Epithelial cell of proximal tubule (primary cell): Measurements from ENCODE around the gene ARF1. TPM values are rescaled to one million over a fixed set of nuclear protein-coding genes. Genes with fewer than 3 reads are reported as not detected.

Experiments
- DNase-seq: peaks from one replicate; pipeline ENCODE4 v3.0.0-alpha.2; 2011; ENCODE audit warnings: low read depth
- H3K4me3 ChIP-seq: 2 replicates; pipeline ENCODE4 v1.5.1; 2011; ENCODE audit warnings: low read depth, mild to moderate bottlenecking, low read length
- total RNA-seq: library from RNA; depleted of rRNA; stranded (reverse); fragments of >200 nt; gene quantifications from 2 replicates; pipeline ENCODE4 v1.2.3, GENCODE V29; 2015
- TF ChIP-seq, protein P1 (sequence below): conservative IDR thresholded peaks from 2 replicates; pipeline ENCODE4 v1.5.1; 2012; ENCODE audit warnings: low read depth, mild to moderate bottlenecking, low read length

Gene ARF1
- total RNA-seq, 1 donor from 2014 or later = 303 TPM

DNA sequence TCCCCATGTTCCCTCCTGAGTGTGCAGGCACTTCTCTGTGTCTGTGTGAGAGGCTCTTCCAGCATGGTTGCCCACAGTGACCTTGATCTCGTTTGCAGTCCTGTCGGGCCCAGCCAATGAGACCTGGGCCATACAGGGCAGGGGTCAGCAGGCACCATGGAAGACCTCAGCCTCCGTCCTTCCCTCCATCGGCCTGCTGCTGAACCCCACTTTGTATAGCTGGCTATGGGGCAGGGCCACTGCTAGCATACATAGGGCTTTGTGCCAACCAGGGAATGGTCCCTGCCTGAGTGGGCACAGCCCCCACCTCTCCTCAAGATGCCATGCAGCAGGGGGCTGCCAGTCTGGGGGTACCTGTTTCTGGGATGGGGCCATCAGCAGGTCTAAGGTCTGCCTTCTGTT is 16.8 kb downstream of the ARF1 start:
- TF ChIP-seq, protein P1, sequence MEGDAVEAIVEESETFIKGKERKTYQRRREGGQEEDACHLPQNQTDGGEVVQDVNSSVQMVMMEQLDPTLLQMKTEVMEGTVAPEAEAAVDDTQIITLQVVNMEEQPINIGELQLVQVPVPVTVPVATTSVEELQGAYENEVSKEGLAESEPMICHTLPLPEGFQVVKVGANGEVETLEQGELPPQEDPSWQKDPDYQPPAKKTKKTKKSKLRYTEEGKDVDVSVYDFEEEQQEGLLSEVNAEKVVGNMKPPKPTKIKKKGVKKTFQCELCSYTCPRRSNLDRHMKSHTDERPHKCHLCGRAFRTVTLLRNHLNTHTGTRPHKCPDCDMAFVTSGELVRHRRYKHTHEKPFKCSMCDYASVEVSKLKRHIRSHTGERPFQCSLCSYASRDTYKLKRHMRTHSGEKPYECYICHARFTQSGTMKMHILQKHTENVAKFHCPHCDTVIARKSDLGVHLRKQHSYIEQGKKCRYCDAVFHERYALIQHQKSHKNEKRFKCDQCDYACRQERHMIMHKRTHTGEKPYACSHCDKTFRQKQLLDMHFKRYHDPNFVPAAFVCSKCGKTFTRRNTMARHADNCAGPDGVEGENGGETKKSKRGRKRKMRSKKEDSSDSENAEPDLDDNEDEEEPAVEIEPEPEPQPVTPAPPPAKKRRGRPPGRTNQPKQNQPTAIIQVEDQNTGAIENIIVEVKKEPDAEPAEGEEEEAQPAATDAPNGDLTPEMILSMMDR = no peak
- DNase-seq = no peak
- no peak overlapping the region for H3K4me3 ChIP-seq

GRCh38 chr1:228100822-228101613 is 18.5 kb downstream of the ARF1 start:
- DNase-seq = no peak
- TF ChIP-seq, protein P1 = no peak
- H3K4me3 ChIP-seq = peak overlapping the region; percentile 89

DNA sequence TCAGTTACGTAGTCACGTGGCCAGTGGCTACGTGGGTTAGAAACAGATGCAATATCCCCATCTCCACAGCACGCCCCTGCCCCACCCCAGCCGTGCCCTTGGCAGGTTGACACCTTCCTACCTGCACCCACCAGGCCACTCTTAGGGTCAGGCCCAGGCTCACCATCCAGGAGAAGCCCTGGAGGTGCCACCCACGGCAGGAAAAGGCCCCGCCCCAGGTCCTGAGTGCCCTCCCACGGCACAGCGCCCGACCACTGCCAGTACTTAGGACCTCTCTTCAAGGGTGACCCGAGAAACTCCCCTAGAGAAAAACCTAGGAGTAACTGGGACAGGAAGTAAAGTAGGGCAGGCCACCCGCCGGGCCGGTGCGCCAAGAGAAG is 19.1 kb downstream of the ARF1 start:
- TF ChIP-seq, protein P1 = no peak
- no peak for DNase-seq
- H3K4me3 ChIP-seq = peak overlapping the region; percentile 89

GRCh38 chr1:228101994-228102790 is 19.7 kb downstream of the ARF1 start:
- peak overlapping the region; percentile 89 for H3K4me3 ChIP-seq
- TF ChIP-seq, protein P1 = peak; percentile 32
- no peak for DNase-seq

- TF ChIP-seq, protein P1 = no peak
- H3K4me3 ChIP-seq = peak within 1 kb of the TSS; percentile 89
- DNase-seq = no peak
Observed at GRCh38 chr1:228102791-228103620, 20.5 kb downstream of the ARF1 start, which contains the start of gene C1orf35. C1orf35 (minus strand) TSS chr1:228103325; CDS start chr1:228103227, 98 bp downstream.

DNA sequence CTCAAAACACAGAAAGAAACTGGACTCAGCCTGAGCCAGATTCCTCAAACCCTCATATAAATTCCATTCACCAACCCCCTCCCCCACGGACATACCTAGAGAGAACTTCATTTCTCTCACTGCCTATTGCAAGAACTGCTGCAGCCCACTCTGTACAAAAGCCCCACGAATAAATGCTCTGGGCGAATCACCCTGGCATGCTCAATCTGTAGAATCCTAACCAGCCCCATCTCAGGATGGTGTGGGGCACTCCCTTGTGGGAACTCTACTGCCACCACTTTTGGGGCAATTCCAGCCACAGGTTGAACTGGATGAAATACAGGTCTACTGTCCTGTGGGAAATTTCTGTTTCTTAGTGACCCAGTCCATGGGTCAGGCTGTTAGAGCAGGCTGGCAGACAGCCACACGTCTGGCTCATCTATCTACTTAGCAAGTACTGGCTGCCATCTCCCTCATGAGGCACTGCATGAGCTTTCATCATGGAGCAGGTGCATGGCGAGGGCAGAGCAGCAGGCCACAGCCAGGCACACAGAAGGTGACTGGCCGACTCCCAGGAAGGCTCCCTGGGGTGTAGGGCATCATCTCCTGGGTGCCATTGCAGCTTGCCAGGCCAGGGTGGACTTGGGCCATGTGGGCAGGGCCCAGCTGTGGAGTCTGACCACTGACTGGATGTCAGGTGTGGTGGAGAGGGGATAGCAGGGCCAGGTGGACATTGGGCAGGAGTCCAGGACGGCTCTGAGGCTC is 22.2 kb downstream of the ARF1 start:
- DNase-seq = no peak
- TF ChIP-seq, protein P1 = no peak
- H3K4me3 ChIP-seq = no peak overlapping the region
